Upper lobe of left lung (tissue), 6 donors: ENCODE results near the gene TLN1. TPM values are rescaled to one million over a fixed set of nuclear protein-coding genes. Genes with fewer than 3 reads are reported as not detected.

ENCODE experiments used
- ATAC-seq, 2 donors: fragments of 200-7000 bp; cut with Tn5 transposase; one replicate each; pipeline ENCODE4 v1.9.1; 2022; ENCODE audit warnings: mild to moderate bottlenecking in 2 of 2, moderate library complexity in 2 of 2; ENCODE audit not compliant: low FRiP score in 2 of 2
- DNase-seq, 2 donors: peaks; one replicate each; pipeline ENCODE4 v3.0.0-alpha.2; 2019 to 2020
- H3K27ac ChIP-seq, 4 donors: fragments of 200-600 bp; sonication (generic); one replicate each; pipeline ENCODE4 v1.5.1; 2016 to 2019
- H3K27me3 ChIP-seq, 4 donors: fragments of 200-600 bp; sonication (generic); one replicate each; pipeline ENCODE4 v1.5.1; 2017 to 2019
- H3K36me3 ChIP-seq, 4 donors: fragments of 200-600 bp; sonication (generic); one replicate each; pipeline ENCODE4 v1.5.1; 2016 to 2019
- H3K4me1 ChIP-seq, 4 donors: fragments of 200-600 bp; sonication (generic); one replicate each; pipeline ENCODE4 v1.5.1; 2018 to 2019
- H3K4me3 ChIP-seq, 4 donors: fragments of 200-600 bp; sonication (generic); one replicate each; pipeline ENCODE4 v1.5.1; 2017 to 2019; ENCODE audit warnings: mild to moderate bottlenecking in 2 of 4, moderate library complexity in 1 of 4
- H3K9me3 ChIP-seq, 4 donors: fragments of 200-600 bp; sonication (generic); one replicate each; pipeline ENCODE4 v1.5.1; 2018 to 2019
- CTCF ChIP-seq, 6 experiments: fragments of 450-650 bp in 4 of 6; fragments of 200-600 bp in 2 of 6; sonication (generic) in 2 of 6; IDR thresholded peaks; one replicate each; pipeline ENCODE4 v1.5.1; 2016 to 2019; ENCODE audit warnings: antibody characterized with exemption in 6 of 6
- EP300 ChIP-seq, 4 donors: sonication (generic); formaldehyde crosslinking; IDR thresholded peaks; one replicate each; pipeline ENCODE4 v1.5.1; 2017; ENCODE audit warnings: antibody characterized with exemption in 4 of 4, control low read depth in 2 of 4
- POLR2A ChIP-seq, 4 donors: fragments of 450-650 bp; IDR thresholded peaks; one replicate each; pipeline ENCODE4 v1.5.1; 2016 to 2017; ENCODE audit warnings: antibody characterized with exemption in 4 of 4, mild to moderate bottlenecking in 2 of 4
- POLR2AphosphoS5 ChIP-seq, 2 donors: sonication (generic); formaldehyde crosslinking; IDR thresholded peaks; one replicate each; pipeline ENCODE4 v1.5.1; 2017; ENCODE audit warnings: antibody characterized with exemption in 2 of 2
- WGBS, 2 donors: methylation state at CpG; one replicate each; pipeline ENCODE4 v1.1.5; 2017 to 2018; 5-methylcytosine and 5-hydroxymethylcytosine counted together
- total RNA-seq, 6 donors: library from RNA; depleted of rRNA in 4 of 6; stranded (reverse); fragments of >200 nt in 4 of 6; gene quantifications; one replicate each; pipeline versions ENCODE4 v1.1.0 to v1.2.1, GENCODE V29; 2016 to 2021
- donor health status: DM: no; HTN: no; CAD: no; lungs with moderate emphysema.
- donor health status: DM: no; HTN: yes; CAD: no; lungs with severe emphysema.

Gene TLN1
- total RNA-seq, 6 donors from 2014 or later, result 237 to 557 (median 325) TPM

GRCh38 chr9:35714123-35714522 lies 17.9 kb downstream of the TLN1 start:
- no peak for TF ChIP-seq POLR2A (IDR thresholded peaks at IDR 0.05)
- TF ChIP-seq POLR2AphosphoS5 (IDR thresholded peaks at IDR 0.05), result no peak
- no peak for TF ChIP-seq CTCF (IDR thresholded peaks at IDR 0.05)
- no peak for TF ChIP-seq EP300 (IDR thresholded peaks at IDR 0.05)

GRCh38 chr9:35713578-35713977 lies 18.4 kb downstream of the TLN1 start:
- H3K4me1 ChIP-seq, result no peaks in the 10 kb centered on the region
- TF ChIP-seq EP300 (IDR thresholded peaks at IDR 0.05) (no peak), CTCF (IDR thresholded peaks at IDR 0.05) (no peak), POLR2AphosphoS5 (IDR thresholded peaks at IDR 0.05) (no peak), POLR2A (IDR thresholded peaks at IDR 0.05) (no peak)
- no peak overlapping the region for H3K27ac ChIP-seq
- no peaks in the 10 kb centered on the region for H3K27me3 ChIP-seq
- WGBS, 2 donors, result 89 to 93% methylated on average over 3 of the region's 3 CpGs
- no peak overlapping the region for H3K4me3 ChIP-seq
- H3K9me3 ChIP-seq, result no peaks in the 10 kb centered on the region
- no peak for DNase-seq
- no peak for ATAC-seq
- H3K36me3 ChIP-seq, result peaks cover 85 to 98% (median 96%) of the 10 kb centered on the region in 4 donors

More at GRCh38 chr9:35714123-35714522, 17.9 kb downstream of the TLN1 start:
- Histone ChIP-seq H3K4me1 (no peaks in the 10 kb centered on the region), H3K9me3 (no peaks in the 10 kb centered on the region), H3K4me3 (no peak overlapping the region), H3K27ac (no peak overlapping the region), H3K36me3 (peaks cover 88 to 98% (median 96%) of the 10 kb centered on the region in 4 donors), H3K27me3 (no peaks in the 10 kb centered on the region)
- DNase-seq (no peak), ATAC-seq (no peak)
- 92 to 97% methylated on average over 5 to 6 of the region's 6 CpGs for WGBS, 2 donors

DNA sequence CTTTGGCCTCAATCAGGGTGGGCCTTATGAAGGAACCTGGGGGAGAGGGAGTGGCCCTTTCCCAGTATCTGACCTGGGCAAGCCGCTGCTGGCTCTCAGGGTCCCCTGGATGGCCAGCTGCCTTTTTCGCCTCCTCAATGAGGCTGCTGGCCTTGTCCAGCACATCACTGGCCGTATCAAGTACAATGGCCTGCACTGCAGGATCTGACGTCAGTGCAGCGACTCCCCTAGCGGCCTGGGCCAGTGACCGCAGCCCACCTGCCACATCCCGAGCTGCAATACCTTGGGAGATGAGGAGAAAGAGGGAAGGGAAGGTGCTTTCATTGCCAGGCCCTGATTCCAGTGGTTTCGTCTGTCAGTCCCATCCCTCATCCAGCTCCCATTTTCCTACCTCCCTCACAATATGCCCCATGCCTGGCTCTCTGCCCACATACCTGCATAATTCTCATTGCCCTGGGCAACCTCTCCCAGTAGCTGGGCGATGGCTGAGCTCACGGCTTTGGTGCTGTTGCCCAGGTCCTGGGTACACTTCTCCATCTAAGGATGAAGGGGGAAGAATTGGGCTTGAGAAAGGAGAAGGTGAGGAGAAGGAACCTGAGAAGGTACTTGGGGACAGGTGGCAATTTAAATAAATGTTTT lies 19.1 kb downstream of the TLN1 start:
- H3K4me1 ChIP-seq, result no peaks in the 10 kb centered on the region
- H3K27ac ChIP-seq, result no peak overlapping the region
- 89 to 94% methylated on average over 10 to 11 of the region's 11 CpGs for WGBS, 2 donors
- H3K36me3 ChIP-seq, result peaks cover 82 to 98% (median 96%) of the 10 kb centered on the region in 4 donors
- DNase-seq (peak in 1 of 2 donors; percentile 50), ATAC-seq (no peak)
- TF ChIP-seq POLR2A (IDR thresholded peaks at IDR 0.05) (no peak), CTCF (IDR thresholded peaks at IDR 0.05) (no peak), POLR2AphosphoS5 (IDR thresholded peaks at IDR 0.05) (no peak), EP300 (IDR thresholded peaks at IDR 0.05) (no peak)
- H3K4me3 ChIP-seq, result no peak overlapping the region
- no peaks in the 10 kb centered on the region for H3K27me3 ChIP-seq
- H3K9me3 ChIP-seq, result no peaks in the 10 kb centered on the region

DNA sequence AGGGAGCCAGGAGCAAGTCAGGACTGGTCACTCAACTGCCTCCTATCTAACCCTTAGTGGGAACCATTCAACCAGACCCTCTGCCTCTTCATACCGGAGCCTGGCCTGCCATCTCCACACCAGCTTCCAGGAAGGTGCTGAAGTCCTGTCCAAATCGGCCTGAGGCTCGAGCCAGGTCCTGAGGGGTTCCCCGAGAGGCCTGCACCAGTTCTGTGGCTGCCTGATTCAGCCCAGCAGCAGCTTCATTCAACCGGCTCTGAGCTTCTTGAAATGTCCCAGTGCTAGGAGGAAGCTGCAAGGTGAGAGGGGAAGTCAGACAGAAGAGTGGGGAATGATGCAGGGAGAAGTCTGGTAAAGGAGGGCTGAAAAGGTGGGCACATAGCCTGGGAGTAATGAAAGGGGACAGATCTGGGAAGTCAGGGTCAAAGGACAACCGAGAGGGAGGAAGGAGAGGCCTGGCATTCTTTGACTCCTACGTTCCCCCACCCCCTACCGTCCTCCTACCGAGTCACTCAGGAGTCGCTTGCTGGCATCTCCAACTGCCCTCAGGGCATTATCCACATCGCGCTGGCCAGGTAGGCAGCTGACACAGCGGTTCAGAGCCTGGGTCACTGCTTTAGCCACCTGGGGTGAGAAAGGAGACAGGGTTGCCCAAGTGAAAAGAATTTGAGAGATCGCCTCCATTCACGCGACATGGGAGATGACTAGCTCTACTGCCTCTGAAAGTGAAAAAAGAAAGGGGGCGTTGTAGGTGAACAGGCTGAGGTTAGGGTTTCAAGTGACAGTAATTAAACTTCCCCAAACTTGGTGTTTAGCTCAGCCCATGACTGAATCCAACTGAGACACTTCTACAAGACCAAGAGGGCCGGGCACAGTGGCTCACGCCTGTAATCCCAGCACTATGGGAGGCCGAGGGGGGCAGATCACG lies 20.2 kb downstream of the TLN1 start:
- no peaks in the 10 kb centered on the region for H3K4me1 ChIP-seq
- DNase-seq, result no peak
- H3K36me3 ChIP-seq, result peaks cover 82 to 98% (median 96%) of the 10 kb centered on the region in 4 donors
- ATAC-seq, result no peak
- H3K27ac ChIP-seq, result no peak overlapping the region
- H3K27me3 ChIP-seq, result no peaks in the 10 kb centered on the region
- TF ChIP-seq CTCF (IDR thresholded peaks at IDR 0.05) (no peak), EP300 (IDR thresholded peaks at IDR 0.05) (no peak), POLR2AphosphoS5 (IDR thresholded peaks at IDR 0.05) (no peak), POLR2A (IDR thresholded peaks at IDR 0.05) (no peak)
- no peaks in the 10 kb centered on the region for H3K9me3 ChIP-seq
- no peak overlapping the region for H3K4me3 ChIP-seq
- WGBS, 2 donors, result 92 to 95% methylated on average over 20 to 21 of the region's 21 CpGs
